HG02884 (cell line): Measurements from ENCODE around the gene SYT10.
"Not testable (repeated sequence)": the region's sequence is repeated elsewhere in the genome, so short reads cannot be mapped to it uniquely, and the experiment has no call there.

Experiments
- ATAC-seq: cut with Tn5 transposase; IDR thresholded peaks from one replicate; pipeline ENCODE4 v1.9.1; 2021; ENCODE audit warnings: mild to moderate bottlenecking, moderate library complexity; ENCODE audit not compliant: unreplicated experiment

SYT10 gene

DNA sequence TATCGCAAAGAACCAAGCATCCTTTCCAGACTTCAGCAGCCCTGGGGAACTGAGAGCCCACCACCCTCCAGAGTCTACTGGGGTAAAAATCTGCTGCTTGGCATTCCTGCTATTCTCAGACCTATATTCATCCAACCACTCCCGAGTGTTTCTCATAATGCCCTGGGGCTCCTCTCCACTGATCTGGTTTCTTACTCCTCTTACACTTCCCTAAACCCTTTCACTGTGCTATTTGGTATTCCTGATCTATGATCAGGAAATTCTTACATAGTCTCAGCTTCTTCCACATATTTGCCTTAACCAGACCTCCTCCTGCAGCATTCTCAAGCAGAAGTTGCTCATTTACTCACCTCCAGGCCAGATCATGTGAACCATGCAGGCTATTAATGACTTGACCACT, 82.4 kb downstream of the SYT10 start:
- no peak for ATAC-seq

GRCh38 chr12:33349791-33350190, 89.8 kb downstream of the SYT10 start:
- ATAC-seq = no peak

DNA sequence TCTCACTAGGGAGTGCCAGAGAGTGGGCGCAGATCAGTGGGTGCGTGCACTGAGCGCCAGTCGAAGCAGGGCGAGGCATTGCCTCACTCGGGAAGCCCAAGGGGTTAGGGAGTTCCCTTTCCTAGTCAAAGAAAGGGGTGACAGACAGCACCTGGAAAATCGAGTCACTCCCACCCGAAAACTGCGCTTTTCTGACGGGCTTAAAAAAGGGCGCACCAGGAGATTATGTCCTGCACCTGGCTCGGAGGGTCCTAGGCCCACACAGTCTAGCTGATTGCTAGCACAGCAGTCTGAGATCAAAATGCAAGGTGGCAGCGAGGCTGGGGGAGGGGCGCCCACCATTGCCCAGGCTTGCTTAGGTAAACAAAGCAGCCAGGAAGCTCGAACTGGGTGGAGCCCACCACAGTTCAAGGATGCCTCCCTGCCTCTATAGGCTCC, 107.6 kb downstream of the SYT10 start:
- ATAC-seq = not testable (repeated sequence)

DNA sequence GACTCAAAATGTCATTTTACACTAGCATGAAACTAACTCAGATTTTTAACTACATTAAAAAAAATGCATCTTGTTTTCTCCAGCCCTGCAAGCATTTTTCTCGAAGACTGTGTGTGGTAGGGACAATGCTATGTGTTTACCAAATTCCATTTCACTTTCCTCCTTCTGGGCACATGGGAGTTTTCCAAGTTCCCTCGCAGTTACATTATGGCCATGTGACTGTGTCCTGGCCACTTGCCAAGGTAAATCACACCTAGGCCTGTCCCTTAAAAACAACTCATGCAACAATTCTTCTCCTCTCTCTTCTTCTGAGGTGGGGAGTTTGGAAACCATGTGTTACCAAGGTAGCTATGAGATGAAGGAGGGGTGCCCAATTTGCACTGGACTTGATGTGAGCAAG, 108.7 kb downstream of the SYT10 start:
- no peak for ATAC-seq
